Skeletal muscle cell (primary cell): ENCODE measurements around the gene CNTN2.

Experiments used
- DNase-seq: peaks from one replicate; pipeline ENCODE4 v3.0.0-alpha.2; 2010; ENCODE audit warnings: low read depth
- H3K4me3 ChIP-seq: 2 replicates; pipeline ENCODE4 v1.5.1; 2011; ENCODE audit warnings: low read depth, mild to moderate bottlenecking, control low read depth, low read length, moderate library complexity

CNTN2 gene, protein sequence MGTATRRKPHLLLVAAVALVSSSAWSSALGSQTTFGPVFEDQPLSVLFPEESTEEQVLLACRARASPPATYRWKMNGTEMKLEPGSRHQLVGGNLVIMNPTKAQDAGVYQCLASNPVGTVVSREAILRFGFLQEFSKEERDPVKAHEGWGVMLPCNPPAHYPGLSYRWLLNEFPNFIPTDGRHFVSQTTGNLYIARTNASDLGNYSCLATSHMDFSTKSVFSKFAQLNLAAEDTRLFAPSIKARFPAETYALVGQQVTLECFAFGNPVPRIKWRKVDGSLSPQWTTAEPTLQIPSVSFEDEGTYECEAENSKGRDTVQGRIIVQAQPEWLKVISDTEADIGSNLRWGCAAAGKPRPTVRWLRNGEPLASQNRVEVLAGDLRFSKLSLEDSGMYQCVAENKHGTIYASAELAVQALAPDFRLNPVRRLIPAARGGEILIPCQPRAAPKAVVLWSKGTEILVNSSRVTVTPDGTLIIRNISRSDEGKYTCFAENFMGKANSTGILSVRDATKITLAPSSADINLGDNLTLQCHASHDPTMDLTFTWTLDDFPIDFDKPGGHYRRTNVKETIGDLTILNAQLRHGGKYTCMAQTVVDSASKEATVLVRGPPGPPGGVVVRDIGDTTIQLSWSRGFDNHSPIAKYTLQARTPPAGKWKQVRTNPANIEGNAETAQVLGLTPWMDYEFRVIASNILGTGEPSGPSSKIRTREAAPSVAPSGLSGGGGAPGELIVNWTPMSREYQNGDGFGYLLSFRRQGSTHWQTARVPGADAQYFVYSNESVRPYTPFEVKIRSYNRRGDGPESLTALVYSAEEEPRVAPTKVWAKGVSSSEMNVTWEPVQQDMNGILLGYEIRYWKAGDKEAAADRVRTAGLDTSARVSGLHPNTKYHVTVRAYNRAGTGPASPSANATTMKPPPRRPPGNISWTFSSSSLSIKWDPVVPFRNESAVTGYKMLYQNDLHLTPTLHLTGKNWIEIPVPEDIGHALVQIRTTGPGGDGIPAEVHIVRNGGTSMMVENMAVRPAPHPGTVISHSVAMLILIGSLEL

DNA sequence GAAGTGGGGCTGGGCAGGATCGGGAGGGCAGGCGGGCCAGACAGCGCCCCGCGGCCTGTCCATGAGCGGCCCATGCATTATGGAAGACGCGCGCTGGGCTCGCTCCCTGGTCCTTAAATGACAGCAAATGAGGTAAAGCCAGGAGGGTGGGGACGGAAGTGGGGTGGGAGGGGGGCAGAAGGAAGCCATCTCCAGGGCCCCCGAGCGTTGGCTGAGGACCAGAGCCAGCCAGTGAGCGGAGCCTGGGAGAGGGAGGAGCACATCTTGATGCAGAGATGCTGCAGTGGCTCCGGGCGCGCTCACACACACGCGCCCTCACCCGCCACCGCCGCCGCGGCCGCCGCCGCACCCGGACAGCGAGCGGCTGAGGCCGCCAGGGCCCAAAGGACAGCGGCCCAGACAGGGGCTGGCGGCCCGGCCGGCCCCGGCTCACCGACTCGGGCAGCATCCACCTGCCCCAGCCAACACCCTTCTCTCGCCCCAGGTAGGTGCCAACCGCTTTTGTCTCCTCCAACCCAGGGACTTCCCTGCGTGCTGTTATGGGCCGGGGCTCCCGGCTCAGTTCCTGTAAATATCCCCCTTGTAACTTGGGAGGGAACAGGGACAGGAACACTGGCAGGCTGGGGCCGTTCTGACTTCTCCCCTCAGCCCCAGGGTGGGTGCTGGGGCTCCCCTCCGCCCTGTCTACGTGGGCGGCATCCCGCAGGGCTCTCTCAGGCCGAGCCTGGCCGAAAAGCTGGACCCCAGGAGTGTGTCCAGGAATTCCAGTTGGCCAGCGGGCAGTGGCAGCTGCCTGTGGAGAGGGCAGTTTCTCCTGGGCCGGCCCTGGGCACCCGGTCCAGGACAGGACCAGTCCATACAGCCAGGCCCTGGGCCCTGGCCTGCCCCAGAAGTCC, at the start of gene CNTN2:
CNTN2 (plus strand) TSS at position 302 of the 896 bp plus-strand sequence. CDS start 9,974 bp downstream, outside the sequence.
- no peak within 1 kb of the TSS for H3K4me3 ChIP-seq
- DNase-seq, result no peak

DNA sequence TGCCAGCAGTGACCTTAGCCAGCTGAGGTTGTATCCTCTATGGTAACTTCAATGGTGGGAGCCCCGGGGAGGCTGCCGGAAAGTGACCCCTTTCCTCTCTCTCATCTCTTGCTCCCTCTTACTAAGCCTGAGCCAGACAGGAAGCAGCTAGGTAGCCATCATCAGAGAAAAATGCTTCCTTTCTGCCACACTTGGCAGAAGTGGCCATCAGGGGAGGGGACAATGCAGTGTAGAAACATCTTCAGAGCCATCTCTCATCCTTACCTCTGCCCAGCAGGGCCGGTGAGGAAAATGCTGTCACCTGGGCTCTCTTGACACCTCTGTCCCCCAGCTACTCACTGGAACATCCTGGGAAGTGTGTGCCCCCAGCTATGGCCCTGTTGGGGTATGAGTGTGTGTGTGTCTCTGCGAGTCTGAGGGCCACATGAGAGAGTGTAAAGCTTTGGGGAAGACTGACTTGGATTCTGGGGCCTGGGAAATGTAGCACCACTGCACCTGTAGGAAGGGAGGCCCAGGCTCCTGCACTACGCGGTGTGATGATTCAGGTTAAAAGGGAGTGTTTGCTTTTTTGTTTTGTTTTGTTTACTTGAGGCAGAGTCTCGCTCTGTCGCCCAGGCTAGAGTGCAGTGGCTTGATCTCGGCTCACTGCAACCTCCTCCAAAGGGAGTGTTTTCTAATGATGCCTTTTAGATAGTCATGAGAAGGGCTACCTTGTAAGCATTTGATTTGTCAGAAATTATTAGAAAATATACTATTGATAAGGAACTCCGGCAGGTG, 48.7 kb upstream of the CNTN2 start:
- DNase-seq, result no peak
- H3K4me3 ChIP-seq, result no peak overlapping the region

DNA sequence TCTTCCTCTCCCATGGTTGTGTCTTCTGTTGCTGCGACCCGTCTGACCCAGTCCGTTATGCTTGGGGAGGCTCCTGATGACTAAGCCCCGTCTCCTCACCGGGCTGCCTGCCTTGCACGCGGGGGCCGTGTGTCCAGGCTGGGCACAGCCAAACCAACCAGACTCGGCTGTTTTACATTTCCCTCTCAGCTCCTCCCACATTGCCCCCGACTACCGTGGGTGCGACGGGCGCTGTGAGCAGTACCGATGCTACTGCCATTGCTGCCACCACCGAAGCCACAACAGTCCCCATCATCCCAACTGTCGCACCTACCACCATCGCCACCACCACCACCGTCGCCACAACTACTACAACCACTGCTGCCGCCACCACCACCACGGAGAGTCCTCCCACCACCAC, 46.0 kb upstream of the CNTN2 start:
- no peak overlapping the region for H3K4me3 ChIP-seq
- DNase-seq, result no peak

DNA sequence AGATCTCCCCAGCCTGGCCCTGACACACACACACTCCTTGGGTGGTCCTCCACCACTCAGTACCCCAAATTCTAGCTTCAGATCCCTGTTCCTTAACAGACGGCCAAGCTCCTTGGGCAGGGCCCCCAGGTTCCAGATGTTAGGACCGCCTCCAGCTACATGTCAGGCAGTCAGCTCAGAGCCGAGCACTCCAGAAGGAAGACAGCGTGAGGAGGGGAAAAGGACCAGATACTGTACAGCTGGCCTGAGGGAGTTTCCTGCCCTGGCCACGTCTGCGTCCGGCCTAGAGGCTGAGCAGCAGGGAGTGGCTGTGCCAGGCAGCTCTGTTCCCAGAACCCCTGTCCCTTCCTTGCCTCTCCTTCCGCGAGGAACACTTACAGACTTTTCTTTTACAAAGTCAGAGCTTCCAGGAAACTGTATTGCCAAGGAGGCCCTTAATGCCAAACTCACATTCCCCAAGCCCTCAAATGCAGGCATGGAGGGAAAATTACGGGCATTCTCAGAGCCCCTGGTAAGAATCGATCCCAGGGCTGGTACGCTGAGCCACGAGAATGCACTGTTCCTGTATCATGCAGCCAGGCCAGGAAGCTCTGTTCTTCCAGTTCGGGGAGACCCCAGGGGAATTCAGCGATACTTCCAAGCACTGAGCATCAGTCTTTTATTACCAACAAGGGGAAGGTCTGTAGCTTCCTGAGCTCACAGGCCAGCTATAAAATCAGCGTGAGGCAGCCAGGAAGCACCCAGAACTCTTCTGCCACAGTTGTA, 45.2 kb upstream of the CNTN2 start:
- no peak for DNase-seq
- H3K4me3 ChIP-seq, result no peak overlapping the region

DNA sequence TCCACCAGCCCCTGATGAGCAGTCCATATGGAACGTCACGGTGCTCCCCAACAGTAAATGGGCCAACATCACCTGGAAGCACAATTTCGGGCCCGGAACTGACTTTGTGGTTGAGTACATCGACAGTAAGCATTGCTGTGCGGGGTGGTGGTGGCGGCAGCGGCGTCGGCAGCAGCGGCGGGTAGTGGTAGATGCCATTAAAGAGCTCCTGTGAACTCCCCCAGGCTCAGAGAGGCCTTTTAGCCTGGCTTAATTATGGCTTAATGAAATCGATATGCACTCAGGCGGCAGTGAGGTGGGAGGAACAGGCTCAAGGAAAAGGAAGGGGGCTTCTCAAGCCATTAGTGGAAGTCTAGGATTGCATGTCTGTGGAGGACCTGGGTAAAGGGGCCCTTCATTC, 41.9 kb upstream of the CNTN2 start:
- H3K4me3 ChIP-seq, result no peak overlapping the region
- no peak for DNase-seq

DNA sequence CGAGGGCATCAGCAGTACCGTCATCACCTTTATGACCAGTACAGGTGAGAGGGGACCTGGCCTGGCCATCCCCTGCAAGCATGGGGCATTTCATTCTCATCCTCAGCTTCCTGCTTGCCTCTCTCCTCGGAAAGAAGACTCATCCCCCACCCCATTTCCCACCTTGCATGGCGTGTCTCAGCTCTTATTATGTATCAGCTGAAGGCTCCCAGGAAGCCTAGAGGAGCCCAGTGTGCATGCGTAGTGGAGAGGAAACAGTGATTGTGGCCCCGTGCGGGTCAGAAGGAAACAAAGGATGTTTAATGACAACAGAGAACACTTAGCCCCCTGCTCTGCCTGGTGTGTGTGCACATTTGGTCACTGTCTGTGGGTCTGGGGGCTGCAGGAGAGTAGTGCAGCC, 40.3 kb upstream of the CNTN2 start:
- no peak for DNase-seq

DNA sequence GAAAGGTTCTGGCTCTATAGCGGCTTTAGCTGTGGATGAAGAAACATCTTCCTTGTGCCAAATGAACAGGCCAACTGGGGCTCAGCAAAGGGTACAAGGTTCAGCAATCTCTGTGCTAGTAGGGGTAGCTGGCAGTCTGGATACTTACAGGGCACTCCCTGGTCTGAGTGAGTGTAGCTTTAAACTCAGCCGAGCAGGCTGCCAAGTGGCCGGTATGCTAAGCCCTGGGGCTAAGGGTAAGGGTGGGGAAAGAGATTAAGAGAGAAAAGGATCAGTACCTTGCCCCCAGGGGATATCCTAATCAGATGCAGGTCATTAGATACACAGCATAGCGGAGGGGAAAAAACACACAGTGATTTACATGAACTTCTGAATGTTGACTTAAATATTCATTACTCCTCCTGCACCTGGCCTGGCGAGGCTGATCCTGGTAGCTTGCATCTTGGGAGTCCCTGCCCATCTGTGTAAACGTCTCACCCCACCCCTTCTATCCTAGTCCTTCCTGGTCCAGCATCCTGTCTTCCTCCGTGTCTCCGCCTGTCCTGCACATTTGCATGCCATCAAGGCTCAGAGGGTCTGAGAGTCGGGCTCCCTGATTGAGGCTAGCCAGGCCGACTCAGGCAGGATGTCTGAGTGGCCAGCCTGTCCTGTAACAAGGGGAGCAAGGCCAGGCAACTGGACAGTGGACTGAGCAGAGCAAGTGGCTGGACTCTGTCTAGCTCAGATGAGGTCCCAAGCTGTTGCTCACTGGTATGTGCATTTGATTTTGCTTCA, 39.5 kb upstream of the CNTN2 start:
- no peak overlapping the region for H3K4me3 ChIP-seq
- no peak for DNase-seq

More for the DNA sequence above, 40.3 kb upstream of the CNTN2 start:
- no peak overlapping the region for H3K4me3 ChIP-seq

DNA sequence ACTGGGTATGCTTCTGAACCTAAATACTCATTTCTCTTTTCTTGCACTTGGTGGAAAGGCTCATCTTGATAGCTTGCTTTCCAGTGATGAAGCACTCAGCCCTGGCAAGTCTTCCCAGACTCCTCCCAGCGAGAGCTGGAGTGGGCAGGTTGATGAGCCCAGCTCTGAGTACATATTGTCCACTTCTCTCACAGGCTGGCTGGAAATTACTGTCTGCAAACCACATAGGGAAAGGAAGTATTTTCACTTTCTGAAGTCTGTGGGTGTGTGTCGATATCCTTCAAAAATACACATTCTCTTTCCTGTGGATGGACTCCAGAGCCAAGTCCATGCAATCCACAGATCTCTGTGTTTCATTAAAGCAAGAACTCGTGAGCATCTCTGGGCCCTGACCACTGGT, 38.7 kb upstream of the CNTN2 start:
- H3K4me3 ChIP-seq, result no peak overlapping the region
- DNase-seq, result peak; percentile 31

DNA sequence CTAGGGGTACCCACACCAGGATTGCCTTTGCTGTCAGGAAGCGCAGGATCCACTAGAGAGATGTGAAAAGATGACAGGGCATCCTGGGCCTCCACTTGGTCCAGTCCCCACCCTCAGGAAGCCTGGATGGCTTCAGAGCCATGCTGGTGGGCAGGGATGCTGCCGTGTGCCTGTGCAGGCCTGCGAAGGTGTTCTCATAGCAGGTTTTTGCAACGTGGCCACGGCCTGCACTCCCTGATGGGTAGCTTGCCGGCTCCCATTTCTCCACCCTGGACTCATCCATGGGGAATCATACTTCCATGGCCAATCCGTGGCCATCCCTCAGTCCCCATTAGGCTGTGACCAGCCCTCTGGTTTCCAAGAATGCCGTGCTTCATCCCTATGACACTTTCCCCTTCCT, 34.1 kb upstream of the CNTN2 start:
- no peak for DNase-seq
- no peak overlapping the region for H3K4me3 ChIP-seq

DNA sequence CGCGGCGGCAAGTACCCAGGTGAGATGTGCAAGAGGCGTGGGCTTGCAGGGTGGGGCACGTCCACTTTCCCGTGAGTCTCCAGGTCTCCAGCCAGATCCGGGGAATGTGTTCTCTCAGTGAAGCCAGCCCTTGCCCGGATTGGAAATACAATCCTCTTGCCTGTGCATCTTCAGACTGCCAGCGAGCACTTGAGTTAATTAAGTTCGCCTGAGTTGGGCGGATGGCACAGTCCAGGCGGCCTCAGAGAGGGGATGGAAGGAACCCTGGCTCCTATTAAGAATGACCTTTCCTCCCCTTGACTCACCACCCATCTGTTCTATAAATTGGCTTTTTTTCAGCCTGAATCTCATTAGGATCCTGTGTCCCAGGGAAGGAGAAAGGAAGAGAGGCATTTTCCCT, 33.3 kb upstream of the CNTN2 start:
- no peak for DNase-seq
- no peak overlapping the region for H3K4me3 ChIP-seq

DNA sequence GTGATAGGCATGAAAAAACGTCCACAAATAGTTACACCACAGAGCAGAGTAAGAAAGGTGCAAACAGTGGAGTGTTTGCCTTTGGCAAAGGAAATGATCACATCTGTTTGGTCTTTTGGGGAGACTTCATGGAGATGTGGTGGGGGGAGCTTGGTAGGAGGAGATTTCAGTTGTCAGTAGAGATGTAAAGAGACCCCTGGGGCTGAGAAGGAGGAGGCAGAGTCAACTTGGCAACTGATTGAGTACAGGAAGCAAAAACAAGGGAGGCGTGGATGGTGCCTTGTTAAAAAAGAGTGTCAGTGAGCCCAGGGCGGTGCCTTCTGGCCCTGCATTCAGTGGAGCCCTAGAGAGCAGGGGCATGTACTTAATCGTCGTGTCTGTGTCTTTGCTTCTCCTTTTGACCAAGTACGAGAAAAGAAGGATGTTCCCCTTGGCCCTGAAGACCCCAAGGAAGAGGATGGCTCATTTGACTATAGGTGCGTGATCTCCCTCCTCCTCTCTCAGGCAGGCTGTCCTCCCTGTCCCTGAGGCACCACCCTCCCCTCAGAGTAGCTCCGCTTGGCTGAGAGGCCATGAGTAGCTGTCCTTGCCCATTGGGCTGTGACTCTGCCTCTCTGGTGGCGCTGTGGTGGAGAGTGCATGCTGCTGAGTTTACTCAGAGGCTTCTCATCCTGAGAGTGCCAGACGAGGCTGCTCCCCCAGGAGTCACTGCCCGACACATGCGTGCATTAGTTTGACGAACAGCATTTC, 30.4 kb upstream of the CNTN2 start:
- DNase-seq, result no peak
- no peak overlapping the region for H3K4me3 ChIP-seq

DNA sequence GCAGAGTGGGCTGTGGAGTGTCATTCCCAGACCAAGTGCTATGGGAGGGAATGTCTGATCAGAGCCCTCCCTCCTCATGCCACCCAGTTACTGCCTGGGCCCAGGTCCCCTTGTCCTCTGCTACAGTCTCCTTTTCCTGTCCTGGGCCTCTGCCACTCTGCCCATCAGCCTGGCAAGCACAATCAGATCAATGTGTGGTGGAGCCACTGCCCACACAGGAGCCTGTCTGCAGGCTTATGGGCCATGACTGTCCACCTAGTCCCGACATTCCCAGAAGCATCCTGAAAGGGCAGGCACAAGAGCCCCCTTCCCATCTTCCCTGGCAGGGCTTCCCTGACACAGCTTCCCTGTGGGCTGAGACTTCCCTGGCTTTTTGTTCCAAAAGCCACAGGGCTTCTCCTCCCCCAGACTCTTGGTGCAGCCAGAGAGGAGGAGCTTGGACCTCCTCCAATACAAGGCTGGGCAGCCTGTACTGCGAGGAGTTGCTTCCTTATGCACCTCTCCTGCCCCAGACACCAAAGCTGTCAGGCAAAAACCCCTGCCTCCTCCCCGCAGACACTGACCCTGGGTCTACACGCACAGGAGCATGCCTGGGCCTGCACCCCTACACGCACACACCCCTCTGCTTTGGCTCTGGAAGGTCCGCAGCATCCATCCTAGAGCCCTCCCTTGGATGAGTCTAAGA, 29.2 kb upstream of the CNTN2 start:
- DNase-seq, result peak; percentile 9
- H3K4me3 ChIP-seq, result no peak overlapping the region

DNA sequence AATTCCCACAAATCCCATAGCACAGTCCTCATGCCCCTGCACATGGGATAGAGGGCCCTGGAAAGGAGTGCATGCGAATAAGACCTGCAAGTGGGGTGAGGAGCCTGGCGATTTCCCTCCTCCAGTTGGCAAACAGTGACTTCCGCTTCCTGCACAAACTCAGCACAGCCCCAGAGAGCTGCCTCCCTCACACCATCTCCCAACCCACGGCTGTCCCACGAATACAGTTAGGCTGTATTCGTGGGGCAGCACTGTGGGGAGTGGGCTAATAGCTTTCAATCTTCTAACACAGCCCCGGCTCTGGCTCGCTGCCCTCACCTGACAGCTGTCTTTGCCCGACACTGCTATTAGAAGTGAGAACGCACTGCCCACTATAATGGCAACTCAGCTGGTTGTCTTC, 28.2 kb upstream of the CNTN2 start:
- DNase-seq, result no peak
- H3K4me3 ChIP-seq, result no peak overlapping the region

DNA sequence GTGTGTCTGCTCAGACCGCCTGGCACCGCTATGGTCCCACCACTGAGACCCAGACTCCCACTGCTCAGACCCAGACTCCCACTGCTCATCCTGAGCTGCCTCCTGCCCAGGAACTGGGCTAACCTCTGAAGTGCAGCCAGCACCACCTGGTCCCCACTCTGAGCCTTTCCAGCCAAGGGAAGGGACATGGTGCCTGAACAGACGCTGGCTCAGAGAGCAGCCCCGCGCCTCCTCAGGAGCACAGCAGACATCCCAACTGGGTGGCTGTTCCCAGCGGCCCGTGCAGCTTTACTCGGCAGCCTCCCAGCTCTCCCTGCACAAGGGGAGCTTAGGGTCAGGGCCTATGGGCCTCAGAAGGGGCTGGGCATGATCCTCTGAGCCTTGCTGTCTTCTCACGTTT, 27.8 kb upstream of the CNTN2 start:
- DNase-seq, result no peak
- no peak overlapping the region for H3K4me3 ChIP-seq

DNA sequence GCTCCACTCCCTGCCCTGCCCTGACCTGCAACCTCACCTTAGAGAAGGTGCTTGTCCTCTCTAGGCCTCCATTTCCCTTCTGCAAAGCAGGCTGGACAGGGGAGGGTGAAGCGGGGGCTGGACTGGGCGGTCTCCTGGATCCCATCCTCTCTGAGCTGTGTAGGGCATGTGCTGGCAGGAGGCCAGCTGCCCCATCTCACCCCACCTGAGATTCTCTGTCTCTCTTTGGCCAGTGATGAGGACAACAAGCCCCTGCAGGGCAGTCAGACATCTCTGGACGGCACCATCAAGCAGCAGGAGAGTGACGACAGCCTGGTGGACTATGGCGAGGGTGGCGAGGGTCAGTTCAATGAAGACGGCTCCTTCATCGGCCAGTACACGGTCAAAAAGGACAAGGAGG, 26.9 kb upstream of the CNTN2 start:
- H3K4me3 ChIP-seq, result no peak overlapping the region
- DNase-seq, result no peak

DNA sequence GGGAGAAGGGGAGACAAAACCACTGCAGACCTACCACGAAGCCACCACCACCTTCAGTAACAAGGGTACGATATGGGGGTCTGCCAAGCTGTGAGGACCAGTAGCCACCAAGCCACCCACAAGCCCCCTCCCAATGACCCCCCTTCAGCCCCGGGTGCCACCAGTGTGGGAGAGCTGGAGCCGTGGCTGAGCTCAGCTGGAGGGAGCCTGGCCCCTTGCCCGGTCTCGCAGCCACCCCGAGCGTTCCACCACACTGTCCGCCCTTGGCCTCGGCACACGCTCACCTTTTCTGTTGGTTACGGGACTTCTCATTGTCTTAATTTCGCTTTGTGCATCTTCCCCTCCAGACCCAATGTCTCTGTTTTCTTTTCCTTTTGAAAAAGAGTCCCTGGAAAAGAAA, 26.4 kb upstream of the CNTN2 start:
- DNase-seq, result no peak
- no peak overlapping the region for H3K4me3 ChIP-seq
